ENCODE data around the gene GRP.

GRCh38 chr18:59279722-59280121 is 59.8 kb downstream of the GRP start:
- no peak for TF ChIP-seq CTCF (IDR thresholded peaks at IDR 0.05)
- no peak for TF ChIP-seq POLR2A (IDR thresholded peaks at IDR 0.05)
